ENCODE results near the gene BEST1.

The BEST1 gene

GRCh38 chr11:61916737-61917333, 33.3 kb upstream of the BEST1 start:
- DNase-seq: no peak

DNA sequence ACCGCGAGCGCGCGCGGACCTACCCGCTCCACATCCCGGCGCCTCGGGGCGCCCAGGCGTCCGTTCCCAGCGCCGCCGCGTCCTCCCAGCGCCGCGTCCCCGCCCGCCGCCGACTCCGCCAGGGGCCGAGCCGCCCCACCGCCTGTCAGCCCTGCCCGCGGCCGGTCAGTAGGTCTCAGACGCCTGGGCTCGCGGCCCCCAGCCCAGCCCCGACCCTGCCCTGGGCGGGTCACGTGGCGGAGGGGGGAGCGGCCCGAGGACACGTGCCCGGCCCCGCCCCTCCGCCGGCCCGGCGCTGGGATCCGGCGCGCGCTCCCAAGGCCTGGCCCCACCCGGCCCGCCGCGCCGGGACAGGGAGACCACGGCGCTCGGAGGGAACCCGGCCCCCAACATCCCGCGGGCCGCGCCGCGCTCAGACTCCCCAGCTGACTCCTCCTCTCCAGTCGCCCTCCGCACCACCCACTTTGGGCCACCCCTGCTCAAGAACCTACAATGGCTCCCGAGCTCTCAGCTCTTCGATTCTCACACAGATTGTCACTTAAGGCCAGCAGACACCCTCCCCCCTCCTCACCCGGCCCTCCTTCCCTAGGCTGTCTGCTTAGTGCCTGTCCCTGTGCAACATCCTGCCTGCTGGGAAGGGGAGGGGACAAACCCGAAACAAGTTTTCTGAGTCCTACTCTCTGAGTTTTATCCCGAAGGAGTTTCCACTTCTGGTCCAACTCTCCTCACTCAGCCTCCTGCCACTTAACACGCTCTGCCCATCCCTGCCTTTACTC, 32.6 kb upstream of the BEST1 start, which contains the start of gene RAB3IL1:
Gene RAB3IL1, minus strand, starts transcription at position 233 of the 776 bp plus-strand sequence. Its CDS starts 199 bp downstream, at position 34.
- no peak for DNase-seq

DNA sequence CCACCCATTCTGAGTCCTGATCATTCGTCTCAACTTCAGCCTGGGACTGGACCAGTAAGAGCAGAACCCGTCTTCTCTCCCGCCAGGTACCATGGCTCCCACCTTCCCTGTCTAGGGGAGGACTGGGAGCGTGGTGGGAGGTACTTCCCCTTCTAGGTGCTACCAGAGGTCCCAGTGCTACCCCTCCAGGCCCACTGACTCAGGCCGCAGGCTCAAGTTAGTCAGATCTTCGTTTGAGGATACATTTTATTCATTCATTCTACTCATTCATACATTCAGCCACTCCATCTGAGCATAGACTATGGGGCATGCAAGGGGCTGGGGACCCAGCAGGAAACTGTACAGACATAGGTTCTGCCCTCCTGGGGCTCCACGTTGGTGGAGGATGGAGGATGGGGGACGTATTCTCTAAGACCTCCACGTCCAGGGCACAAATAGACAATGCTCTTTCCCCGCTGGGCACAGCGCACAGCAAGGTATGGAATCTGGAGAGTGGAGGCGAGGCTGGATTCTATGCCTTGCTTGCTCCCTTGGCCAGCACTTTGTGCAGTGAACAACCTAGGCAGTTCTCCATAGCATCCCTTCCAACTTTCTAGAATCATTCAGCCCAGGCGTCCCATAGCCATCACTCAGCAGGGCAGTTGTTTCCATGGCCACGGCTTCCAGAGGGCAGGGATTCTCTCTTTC, 31.8 kb upstream of the BEST1 start:
- DNase-seq: no peak

DNA sequence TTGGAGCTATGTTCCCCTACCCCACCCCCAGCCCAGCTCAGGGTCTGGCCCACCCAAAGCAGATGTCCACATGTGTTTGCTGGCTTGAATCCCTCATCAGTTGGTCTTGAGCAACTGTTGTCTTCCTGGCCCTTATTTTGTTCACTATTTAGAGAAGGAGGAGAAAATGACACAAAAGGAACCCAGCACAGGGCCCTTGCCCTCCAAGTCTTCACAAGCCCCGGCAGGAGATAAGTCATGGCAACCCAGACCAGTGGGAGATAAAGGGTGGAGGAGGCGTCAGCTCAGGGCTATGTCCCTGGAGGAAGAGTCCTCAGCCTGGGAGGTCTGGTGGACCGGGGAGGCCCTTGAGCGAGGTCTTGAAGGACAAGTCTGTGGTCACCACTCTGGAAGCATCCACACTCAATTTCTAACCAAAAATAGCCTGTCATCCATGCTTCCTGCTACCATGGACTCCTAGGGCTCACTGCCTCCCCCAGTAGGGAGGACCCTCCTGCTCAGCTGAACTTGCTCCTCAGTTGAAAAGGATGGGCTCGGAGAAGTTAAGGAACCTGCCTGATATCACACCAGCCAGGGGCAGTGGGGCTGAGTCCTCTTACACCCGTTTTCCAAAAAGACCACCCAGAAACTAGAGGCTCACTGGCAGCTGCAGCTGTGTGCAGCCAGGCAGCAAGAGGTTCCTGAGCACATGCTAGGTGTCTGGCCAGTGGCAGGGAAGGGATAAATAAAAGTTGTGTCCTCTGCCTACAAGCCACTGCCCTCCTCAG, 31.0 kb upstream of the BEST1 start:
- no peak for DNase-seq

DNA sequence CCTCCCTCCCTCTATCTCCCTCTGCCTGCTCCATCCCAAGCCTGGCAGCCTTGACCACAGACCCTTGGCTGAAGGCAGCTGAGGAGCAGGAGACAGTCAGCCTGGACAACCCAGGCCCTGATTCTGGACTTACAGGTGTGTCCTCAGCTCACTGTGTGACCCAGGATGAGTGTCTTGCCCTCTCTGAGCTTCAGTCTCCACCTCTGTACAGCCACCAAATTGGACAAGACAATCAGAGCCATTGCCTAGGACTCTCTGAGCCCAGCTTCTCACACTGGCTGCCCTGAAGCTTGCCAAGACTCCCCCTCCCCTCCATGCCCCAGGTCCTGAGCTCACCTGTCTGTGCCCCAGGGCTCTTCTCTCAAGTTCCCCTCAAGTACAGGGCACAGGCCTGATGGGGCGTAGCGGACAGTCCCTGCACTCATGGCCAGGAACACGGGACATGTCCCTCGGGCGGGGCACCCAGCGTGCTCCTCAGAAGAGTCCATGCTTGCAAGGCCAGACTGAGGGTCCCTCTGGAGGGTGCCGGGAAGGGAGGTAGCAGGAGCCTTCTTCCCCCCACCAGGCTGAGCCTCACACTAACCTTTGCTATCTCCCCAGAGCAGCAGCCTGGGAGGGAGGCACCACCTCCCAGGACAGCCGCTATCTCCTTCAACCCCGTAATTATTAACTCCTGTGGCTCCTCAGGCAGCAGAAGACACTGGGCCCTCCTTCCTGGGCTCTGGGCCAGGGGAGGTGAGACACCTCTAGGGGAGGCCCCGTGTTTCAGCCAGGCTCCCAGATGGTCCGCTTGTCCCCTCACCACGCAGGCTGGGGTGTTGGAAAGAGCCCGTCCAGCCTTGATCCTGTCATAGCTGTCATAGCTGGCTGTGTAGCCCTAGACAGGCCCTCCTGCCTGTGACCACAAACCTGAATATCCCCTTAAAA, 30.2 kb upstream of the BEST1 start:
- DNase-seq: no peak

GRCh38 chr11:61921446-61921845, 28.7 kb upstream of the BEST1 start:
- no peak for DNase-seq

- no peak for DNase-seq
Observed at GRCh38 chr11:61922539-61922938, 27.6 kb upstream of the BEST1 start.

GRCh38 chr11:61923166-61924063, 26.7 kb upstream of the BEST1 start:
- no peak for DNase-seq

DNA sequence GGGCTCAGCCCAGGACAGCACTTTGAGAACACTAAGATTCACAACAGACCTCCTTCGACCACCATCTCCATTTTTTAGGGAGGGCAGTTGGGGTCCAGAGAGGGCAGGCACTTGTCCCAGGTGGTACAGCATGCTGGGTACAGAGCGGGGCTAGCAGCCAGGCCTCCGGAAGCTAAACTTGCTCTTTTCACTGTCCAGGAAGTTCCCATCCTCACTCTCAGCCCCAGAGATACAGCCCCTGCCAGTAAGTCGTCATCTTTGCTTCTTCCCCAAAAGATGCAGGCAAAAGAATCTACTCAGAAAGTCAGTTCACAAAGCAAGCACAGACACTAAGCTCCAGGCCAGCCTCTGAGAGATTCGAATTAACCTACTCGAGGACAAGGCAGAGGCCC, 26.1 kb upstream of the BEST1 start:
- DNase-seq: no peak

DNA sequence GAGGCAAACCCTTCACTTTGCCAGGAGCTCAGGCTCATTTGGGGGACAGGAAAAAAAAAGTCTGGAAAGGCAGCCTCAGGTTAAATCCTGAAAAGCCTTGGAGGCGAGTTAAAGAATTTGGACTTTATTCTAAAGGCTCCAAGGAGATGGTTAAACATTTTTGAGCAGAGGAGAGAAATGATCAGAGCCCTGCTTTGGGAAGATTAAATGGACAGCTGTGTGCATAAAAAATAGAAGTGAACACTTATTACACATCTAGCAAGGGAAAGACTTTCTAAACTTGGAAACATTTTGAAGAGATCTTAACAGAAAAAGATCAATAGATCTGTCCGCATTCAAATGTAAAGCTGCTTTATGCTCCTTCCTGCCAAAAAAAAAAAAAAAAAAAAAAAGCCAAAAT, 24.4 kb upstream of the BEST1 start:
- DNase-seq: no peak

- DNase-seq: no peak
Observed at GRCh38 chr11:61926235-61926634, 23.9 kb upstream of the BEST1 start.

DNA sequence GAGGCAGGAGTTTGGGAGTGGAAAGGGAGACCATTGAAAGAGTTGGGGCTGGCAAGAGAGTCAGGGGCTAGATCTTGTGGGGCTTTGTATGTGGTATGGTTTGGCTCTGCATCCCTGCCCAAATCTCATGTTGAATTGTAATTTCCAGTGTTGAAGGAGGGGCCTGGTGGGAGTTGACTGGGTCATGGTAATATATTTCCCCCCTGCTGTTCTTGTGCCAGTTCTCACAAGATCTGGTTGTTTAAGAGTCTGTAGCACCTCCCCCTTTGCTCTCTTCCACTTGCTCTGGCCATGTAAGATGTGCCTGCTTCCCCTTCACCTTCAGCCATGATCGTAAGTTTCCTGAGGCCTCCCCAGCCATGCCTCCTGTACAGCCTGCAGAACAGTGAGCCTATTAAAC, 22.6 kb upstream of the BEST1 start:
- DNase-seq: no peak

- no peak for DNase-seq
Observed at GRCh38 chr11:61928606-61929005, 21.5 kb upstream of the BEST1 start.

- no peak for DNase-seq
Observed at GRCh38 chr11:61930933-61931332, 19.2 kb upstream of the BEST1 start.

DNA sequence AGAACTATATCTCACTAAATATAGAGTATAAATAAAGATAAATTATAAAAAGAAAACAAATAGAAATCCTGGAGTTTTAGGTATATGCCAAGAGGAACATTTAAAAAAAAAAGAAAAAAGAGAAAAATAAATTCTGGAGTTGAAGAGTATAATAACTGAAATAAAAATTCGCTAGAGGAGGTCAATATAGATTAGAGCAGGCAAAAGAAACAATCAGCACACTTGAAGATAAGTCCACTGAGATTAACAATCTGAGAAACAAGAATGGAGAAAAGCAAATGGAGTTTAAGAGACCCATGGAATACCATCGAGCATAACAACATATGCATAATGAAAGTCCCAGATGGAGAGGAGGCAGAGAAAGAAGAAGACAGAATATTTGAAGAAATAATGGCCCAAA, 14.3 kb upstream of the BEST1 start:
- DNase-seq: no peak

DNA sequence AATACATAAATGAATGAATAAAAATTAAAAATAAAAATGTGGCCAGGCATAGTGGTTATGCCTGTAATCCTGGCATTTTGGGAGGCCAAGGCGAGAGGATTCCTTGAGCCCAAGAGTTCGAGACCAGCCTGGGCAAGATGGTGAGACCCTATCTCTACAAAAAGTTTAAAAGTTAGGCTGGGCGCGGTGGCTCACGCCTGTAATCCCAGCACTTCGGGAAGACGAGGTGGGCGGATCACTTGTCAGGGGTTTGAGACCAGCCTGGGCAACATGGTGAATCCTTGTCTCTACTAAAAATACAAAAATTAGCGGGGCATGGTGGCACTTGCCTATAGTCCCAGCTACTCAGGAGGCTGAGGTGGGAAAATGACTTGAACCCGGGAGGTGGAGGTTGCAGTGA, 9.7 kb upstream of the BEST1 start:
- no peak for DNase-seq

- no peak for DNase-seq
Observed at GRCh38 chr11:61945191-61945590, 5.0 kb upstream of the BEST1 start.

- DNase-seq: no peak
Observed at GRCh38 chr11:61946894-61947293, 3.3 kb upstream of the BEST1 start.

GRCh38 chr11:61947486-61948210, 2.5 kb upstream of the BEST1 start:
- no peak for DNase-seq

GRCh38 chr11:61948505-61948904, 1.6 kb upstream of the BEST1 start:
- no peak for DNase-seq

Data from NCI-H524 treated with DMSO at 0.1 percent for 48 hours (cell line).